Right lobe of liver (tissue), 4 donors: ENCODE measurements around the gene ARID5B.

Experiments used
- POLR2A ChIP-seq: fragments of 450-650 bp; IDR thresholded peaks from one replicate; pipeline ENCODE4 v1.6.1; 2017; ENCODE audit warnings: antibody characterized with exemption, mild to moderate bottlenecking
- TF ChIP-seq, protein P1 (sequence below), 4 donors: fragments of 200-600 bp in 3 of 4; fragments of 450-650 bp in 1 of 4; IDR thresholded peaks; one replicate each; pipeline versions ENCODE4 v1.5.1 to v1.8.0; 2016 to 2022; ENCODE audit warnings: antibody characterized with exemption in 4 of 4, mild to moderate bottlenecking in 2 of 4
- donor health status: DM: no; HTN: no; CAD: no.
- donor health status: DM: no; HTN: no; CAD: no.
- donor health status: DM: no; HTN: yes; CAD: no.

DNA sequence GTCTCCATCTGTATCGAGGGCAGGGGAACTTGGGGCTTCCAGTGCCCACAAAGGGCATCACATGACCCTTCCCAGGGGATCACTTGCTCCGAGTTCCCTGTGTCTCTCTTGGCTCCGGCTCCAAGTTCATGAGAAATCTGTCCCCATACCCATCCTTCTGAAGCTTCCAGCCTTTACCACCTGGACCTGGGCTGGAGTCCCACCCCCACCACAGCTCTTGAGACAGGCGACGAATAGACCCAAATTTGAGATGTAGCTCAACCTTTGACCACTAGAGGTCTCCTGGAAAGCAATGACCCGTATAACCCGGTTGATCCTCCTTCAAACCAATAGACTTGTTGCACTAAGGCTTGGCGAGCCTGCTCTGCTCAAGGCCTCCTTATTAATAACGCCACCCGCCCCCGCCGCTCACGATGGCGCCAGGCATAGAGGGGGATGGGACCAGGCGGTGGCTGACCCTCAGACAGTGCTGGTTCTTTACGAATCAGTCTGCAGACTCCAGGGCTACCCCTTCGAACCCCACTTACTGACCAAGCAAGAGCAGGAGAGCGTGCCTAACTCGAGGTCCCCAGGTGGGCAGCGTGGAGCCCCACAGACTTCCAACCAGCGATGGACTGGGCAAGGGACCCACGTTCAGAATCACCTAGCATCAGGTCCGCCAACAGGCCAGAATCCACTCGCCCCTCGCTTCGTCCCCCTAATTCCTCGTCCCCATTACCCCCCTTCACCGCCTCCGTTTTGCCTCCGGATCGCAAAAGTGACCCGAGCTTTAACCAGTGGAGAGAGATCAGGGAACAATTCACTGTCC lies 4.4 kb upstream of the ARID5B start:
- TF ChIP-seq, protein P1, sequence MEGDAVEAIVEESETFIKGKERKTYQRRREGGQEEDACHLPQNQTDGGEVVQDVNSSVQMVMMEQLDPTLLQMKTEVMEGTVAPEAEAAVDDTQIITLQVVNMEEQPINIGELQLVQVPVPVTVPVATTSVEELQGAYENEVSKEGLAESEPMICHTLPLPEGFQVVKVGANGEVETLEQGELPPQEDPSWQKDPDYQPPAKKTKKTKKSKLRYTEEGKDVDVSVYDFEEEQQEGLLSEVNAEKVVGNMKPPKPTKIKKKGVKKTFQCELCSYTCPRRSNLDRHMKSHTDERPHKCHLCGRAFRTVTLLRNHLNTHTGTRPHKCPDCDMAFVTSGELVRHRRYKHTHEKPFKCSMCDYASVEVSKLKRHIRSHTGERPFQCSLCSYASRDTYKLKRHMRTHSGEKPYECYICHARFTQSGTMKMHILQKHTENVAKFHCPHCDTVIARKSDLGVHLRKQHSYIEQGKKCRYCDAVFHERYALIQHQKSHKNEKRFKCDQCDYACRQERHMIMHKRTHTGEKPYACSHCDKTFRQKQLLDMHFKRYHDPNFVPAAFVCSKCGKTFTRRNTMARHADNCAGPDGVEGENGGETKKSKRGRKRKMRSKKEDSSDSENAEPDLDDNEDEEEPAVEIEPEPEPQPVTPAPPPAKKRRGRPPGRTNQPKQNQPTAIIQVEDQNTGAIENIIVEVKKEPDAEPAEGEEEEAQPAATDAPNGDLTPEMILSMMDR (IDR thresholded peaks at IDR 0.05), result peak; percentile 68 to 78 (median 74)
- TF ChIP-seq POLR2A, result peak; percentile 33
